ENCODE measurements around the gene FCHSD2. TPM values are rescaled to one million over a fixed set of nuclear protein-coding genes. Genes with fewer than 3 reads are reported as not detected.

The FCHSD2 gene
- total RNA-seq, 1 donor from 2014 or later = 22.2 TPM

DNA sequence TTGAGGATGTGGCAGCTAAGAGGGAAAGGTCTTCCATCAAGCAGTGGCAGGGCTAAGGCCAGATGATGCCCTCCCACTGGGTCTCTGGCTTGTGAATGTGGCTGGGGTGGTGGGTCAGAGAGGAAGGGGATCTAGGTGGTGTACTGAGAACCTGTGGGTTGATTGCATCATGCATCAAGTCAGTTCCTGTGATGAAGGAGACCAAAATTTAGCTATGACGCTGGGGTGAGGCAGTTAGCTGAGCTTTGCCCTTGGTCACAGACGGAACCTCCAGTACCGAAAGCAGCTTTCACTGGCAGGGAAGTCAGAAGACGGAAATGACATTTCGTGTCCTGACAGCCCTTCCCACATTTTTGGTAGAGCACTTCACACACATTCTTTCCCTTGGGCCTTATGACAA is 307.2 kb downstream of the FCHSD2 start:
- Histone ChIP-seq H3K27me3 (no peaks in the 10 kb centered on the region), H2AFZ (replicated peaks) (no peak overlapping the region), H4K20me1 (ENCODE audit: low read depth) (no peaks in the 10 kb centered on the region), H3K4me3 (no peak overlapping the region), H3K9me3 (ENCODE audit: low read depth) (no peaks in the 10 kb centered on the region), H3K9ac (no peak overlapping the region), H3K4me1 (peaks cover 15% of the 10 kb centered on the region), H3K79me2 (ENCODE audit: low read depth) (no peaks in the 10 kb centered on the region), H3K4me2 (no peak overlapping the region), H3K27ac (no peak overlapping the region), H3K36me3 (no peaks in the 10 kb centered on the region), H3F3A (ENCODE audit: low read depth) (no peaks in the 10 kb centered on the region)
- no peak for DNase-seq (ENCODE audit: low spot score)
- Mint-ChIP-seq H3K27me3 (ENCODE audit: insufficient read depth, low read depth) (no peaks in the 10 kb centered on the region), H3K4me1 (peaks cover 18% of the 10 kb centered on the region), H3K4me3 (no peak overlapping the region), H3K27ac (peak overlapping the region; percentile 27), H3K36me3 (peaks cover 5% of the 10 kb centered on the region), H3K9me3 (no peaks in the 10 kb centered on the region)
- no peak for TF ChIP-seq EZH2 (IDR thresholded peaks at IDR 0.05)
- TF ChIP-seq EZH2phosphoT487 (IDR thresholded peaks at IDR 0.05) = no peak
- TF ChIP-seq, protein P1, sequence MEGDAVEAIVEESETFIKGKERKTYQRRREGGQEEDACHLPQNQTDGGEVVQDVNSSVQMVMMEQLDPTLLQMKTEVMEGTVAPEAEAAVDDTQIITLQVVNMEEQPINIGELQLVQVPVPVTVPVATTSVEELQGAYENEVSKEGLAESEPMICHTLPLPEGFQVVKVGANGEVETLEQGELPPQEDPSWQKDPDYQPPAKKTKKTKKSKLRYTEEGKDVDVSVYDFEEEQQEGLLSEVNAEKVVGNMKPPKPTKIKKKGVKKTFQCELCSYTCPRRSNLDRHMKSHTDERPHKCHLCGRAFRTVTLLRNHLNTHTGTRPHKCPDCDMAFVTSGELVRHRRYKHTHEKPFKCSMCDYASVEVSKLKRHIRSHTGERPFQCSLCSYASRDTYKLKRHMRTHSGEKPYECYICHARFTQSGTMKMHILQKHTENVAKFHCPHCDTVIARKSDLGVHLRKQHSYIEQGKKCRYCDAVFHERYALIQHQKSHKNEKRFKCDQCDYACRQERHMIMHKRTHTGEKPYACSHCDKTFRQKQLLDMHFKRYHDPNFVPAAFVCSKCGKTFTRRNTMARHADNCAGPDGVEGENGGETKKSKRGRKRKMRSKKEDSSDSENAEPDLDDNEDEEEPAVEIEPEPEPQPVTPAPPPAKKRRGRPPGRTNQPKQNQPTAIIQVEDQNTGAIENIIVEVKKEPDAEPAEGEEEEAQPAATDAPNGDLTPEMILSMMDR (IDR thresholded peaks at IDR 0.05) = no peak

DNA sequence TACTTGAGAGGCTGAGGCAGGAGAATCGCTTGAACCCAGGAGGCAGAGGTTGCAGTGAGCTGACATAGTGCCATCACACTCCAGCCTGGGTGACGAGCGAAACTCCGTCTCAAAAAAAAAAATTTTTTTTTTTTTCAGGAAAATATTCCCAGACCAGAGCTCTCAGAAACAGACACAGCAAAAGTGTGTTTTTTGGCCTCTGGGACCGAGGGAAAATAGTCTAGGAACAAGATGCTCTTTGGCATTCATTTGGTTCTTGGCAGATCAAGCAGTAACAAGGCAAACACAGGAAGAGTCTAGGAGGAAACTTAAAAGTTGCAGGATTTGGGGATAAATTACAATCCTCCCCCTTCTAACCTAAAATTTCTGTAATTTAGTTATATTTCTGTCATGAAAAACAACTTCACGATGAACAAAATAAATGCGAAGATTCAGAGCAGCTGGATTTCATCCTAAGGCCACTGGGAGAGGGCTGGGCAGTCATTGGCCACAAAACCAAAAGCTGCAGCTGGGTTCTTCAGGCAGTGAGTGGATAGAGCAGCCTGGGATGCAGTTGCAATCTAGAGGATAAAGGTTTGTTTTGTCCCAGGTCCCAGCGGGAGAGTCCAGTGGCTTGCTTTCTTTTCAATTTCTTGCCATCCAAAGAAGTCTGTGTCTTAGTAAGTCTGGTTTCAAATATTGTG is 308.2 kb downstream of the FCHSD2 start:
- Histone ChIP-seq H3F3A (ENCODE audit: low read depth) (no peaks in the 10 kb centered on the region), H3K36me3 (no peaks in the 10 kb centered on the region), H3K9me3 (ENCODE audit: low read depth) (no peaks in the 10 kb centered on the region), H4K20me1 (ENCODE audit: low read depth) (no peaks in the 10 kb centered on the region), H3K27me3 (no peaks in the 10 kb centered on the region), H3K27ac (peak overlapping the region; percentile 1), H3K4me2 (no peak overlapping the region), H3K9ac (no peak overlapping the region), H2AFZ (replicated peaks) (no peak overlapping the region), H3K4me1 (peaks cover 15% of the 10 kb centered on the region), H3K4me3 (no peak overlapping the region), H3K79me2 (ENCODE audit: low read depth) (no peaks in the 10 kb centered on the region)
- DNase-seq (ENCODE audit: low spot score) = peak; percentile 53
- Mint-ChIP-seq H3K36me3 (peaks cover 4% of the 10 kb centered on the region), H3K4me1 (peaks cover 18% of the 10 kb centered on the region), H3K4me3 (no peak overlapping the region), H3K9me3 (no peaks in the 10 kb centered on the region), H3K27ac (no peak overlapping the region), H3K27me3 (ENCODE audit: insufficient read depth, low read depth) (no peaks in the 10 kb centered on the region)
- TF ChIP-seq EZH2phosphoT487 (IDR thresholded peaks at IDR 0.05) (no peak), EZH2 (IDR thresholded peaks at IDR 0.05) (no peak)
- TF ChIP-seq, protein P1 (IDR thresholded peaks at IDR 0.05) = no peak

DNA sequence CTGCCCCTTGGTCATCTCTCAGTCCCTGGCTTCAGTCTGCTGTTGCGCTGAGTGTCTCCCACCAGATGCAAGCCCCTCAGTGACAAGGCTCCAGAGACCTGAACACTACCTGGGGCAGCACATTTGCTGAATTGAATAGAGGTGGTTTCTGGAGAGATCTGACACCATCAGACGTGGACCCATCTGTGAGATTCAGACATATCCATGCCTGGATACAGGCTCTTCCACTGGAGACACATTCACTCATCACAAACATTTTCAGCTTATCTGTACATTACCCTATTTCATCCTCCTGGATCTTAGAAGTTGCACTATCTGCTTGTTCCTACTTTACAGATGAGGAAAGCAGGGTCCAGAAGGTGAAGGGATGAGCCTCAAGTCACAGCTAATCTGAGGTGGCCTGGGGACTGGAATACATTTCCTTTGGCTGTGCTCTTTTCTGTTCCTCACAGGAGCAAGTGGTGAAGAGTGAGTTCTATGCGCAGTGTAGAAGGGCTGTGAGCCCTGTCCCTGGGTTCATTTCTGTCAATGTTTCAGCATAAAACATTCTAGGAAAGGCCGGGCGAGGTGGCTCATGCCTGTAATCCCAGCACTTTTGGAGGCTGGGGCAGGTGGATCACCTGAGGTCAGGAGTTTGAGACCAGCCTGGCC is 308.9 kb downstream of the FCHSD2 start:
- no peak overlapping the region for H3K4me2 ChIP-seq
- peaks cover 18% of the 10 kb centered on the region for H3K4me1 Mint-ChIP-seq
- peaks cover 4% of the 10 kb centered on the region for H3K36me3 Mint-ChIP-seq

More for the DNA sequence above, 308.9 kb downstream of the FCHSD2 start:
- H3K4me1 ChIP-seq = peaks cover 15% of the 10 kb centered on the region
- H3K4me3 Mint-ChIP-seq = no peak overlapping the region
- no peaks in the 10 kb centered on the region for H3K27me3 Mint-ChIP-seq (ENCODE audit: insufficient read depth, low read depth)
- H2AFZ ChIP-seq (replicated peaks) = no peak overlapping the region
- H3K27ac ChIP-seq = no peak overlapping the region
- H3K9ac ChIP-seq = no peak overlapping the region
- no peaks in the 10 kb centered on the region for H3F3A ChIP-seq (ENCODE audit: low read depth)
- H3K9me3 ChIP-seq (ENCODE audit: low read depth) = no peaks in the 10 kb centered on the region
- H3K27me3 ChIP-seq = no peaks in the 10 kb centered on the region
- no peaks in the 10 kb centered on the region for H4K20me1 ChIP-seq (ENCODE audit: low read depth)
- H3K27ac Mint-ChIP-seq = no peak overlapping the region
- H3K9me3 Mint-ChIP-seq = no peaks in the 10 kb centered on the region
- DNase-seq (ENCODE audit: low spot score) = no peak
- no peaks in the 10 kb centered on the region for H3K79me2 ChIP-seq (ENCODE audit: low read depth)
- no peaks in the 10 kb centered on the region for H3K36me3 ChIP-seq
- no peak overlapping the region for H3K4me3 ChIP-seq
- TF ChIP-seq EZH2 (IDR thresholded peaks at IDR 0.05) (no peak), EZH2phosphoT487 (IDR thresholded peaks at IDR 0.05) (no peak)
- TF ChIP-seq, protein P1 (IDR thresholded peaks at IDR 0.05) = no peak
